ENCODE data around the gene RHO.

Gene RHO

GRCh38 chr3:129559565-129560079 is 31.2 kb downstream of the RHO start:
- intact Hi-C loops (cut with DNase I; ENCODE audit: low total_unique reads) = loop anchor here (5.0 kb wide), 2 partner anchors 43 to 67 kb away; no protein-coding TSS in a partner anchor
- DNase-seq = no peak

GRCh38 chr3:129560269-129560787 is 31.9 kb downstream of the RHO start:
- Histone ChIP-seq H3K4me1 (peaks cover 9 to 96% (median 79%) of the 10 kb centered on the region in 4 donors), H3K27ac (peak overlapping the region; percentile 86 to 90), H3K27me3 (no peaks in the 10 kb centered on the region), H3K4me3 (peak overlapping the region; percentile 35 to 40), H3K36me3 (peaks cover 24 to 72% (median 49%) of the 10 kb centered on the region in 3 donors), H3K9me3 (no peaks in the 10 kb centered on the region)
- intact Hi-C loops (cut with DNase I; ENCODE audit: low total_unique reads) = no loop called here
- peak; percentile 65 to 93 for DNase-seq
- TF ChIP-seq CTCF (IDR thresholded peaks at IDR 0.05) = no peak

More at GRCh38 chr3:129559565-129560079, 31.2 kb downstream of the RHO start:
- Histone ChIP-seq H3K36me3 (peaks cover 23 to 65% (median 42%) of the 10 kb centered on the region in 3 donors), H3K27ac (peak overlapping the region; percentile 86 to 90), H3K4me3 (no peak overlapping the region), H3K27me3 (no peaks in the 10 kb centered on the region), H3K4me1 (peaks cover 12 to 98% (median 83%) of the 10 kb centered on the region in 4 donors), H3K9me3 (no peaks in the 10 kb centered on the region)
- TF ChIP-seq CTCF (IDR thresholded peaks at IDR 0.05) = no peak

GRCh38 chr3:129560911-129561594 is 32.6 kb downstream of the RHO start:
- peak overlapping the region; percentile 86 to 90 for H3K27ac ChIP-seq
- TF ChIP-seq CTCF (IDR thresholded peaks at IDR 0.05) = no peak
- DNase-seq = peak; percentile 88 to 98
- no peaks in the 10 kb centered on the region for H3K27me3 ChIP-seq
- H3K9me3 ChIP-seq = no peaks in the 10 kb centered on the region
- H3K36me3 ChIP-seq = peaks cover 25 to 73% (median 50%) of the 10 kb centered on the region in 3 donors
- intact Hi-C loops (cut with DNase I; ENCODE audit: low total_unique reads) = no loop called here
- H3K4me3 ChIP-seq = peak overlapping the region; percentile 35 to 40
- H3K4me1 ChIP-seq = peaks cover 9 to 89% (median 72%) of the 10 kb centered on the region in 4 donors

GRCh38 chr3:129561619-129562248 is 33.3 kb downstream of the RHO start:
- H3K4me3 ChIP-seq = peak overlapping the region in 1 of 2 donors; percentile 40
- DNase-seq = no peak
- no peaks in the 10 kb centered on the region for H3K9me3 ChIP-seq
- no peak for TF ChIP-seq CTCF (IDR thresholded peaks at IDR 0.05)
- H3K27ac ChIP-seq = peak overlapping the region; percentile 86 to 90
- peaks cover 18 to 73% (median 50%) of the 10 kb centered on the region in 3 donors for H3K36me3 ChIP-seq
- H3K27me3 ChIP-seq = no peaks in the 10 kb centered on the region
- intact Hi-C loops (cut with DNase I; ENCODE audit: low total_unique reads) = no loop called here
- peaks cover 9 to 82% (median 69%) of the 10 kb centered on the region in 4 donors for H3K4me1 ChIP-seq

- H3K36me3 ChIP-seq = peaks cover 23 to 78% (median 54%) of the 10 kb centered on the region in 3 donors
- no peak for DNase-seq
- intact Hi-C loops (cut with DNase I; ENCODE audit: low total_unique reads) = no loop called here
Measured at GRCh38 chr3:129562803-129563202, 34.4 kb downstream of the RHO start.

More at GRCh38 chr3:129562803-129563202, 34.4 kb downstream of the RHO start:
- H3K27ac ChIP-seq = peak overlapping the region; percentile 86 to 90
- TF ChIP-seq CTCF (IDR thresholded peaks at IDR 0.05) = no peak
- no peaks in the 10 kb centered on the region for H3K9me3 ChIP-seq
- H3K27me3 ChIP-seq = no peaks in the 10 kb centered on the region
- H3K4me3 ChIP-seq = no peak overlapping the region
- H3K4me1 ChIP-seq = peaks cover 9 to 71% (median 59%) of the 10 kb centered on the region in 4 donors

Measured in tibial artery (tissue), 4 donors.